SK-N-SH treated with all-trans-retinoic acid at 6 μM for 48 hours (cell line): Measurements from ENCODE around the gene BATF.

Experiments used
- ARNTL ChIP-seq: fragments of 450-650 bp; formaldehyde crosslinking; IDR thresholded peaks from 2 replicates; pipeline ENCODE4 v1.5.0; 2020; ENCODE audit warnings: low read depth, mild to moderate bottlenecking, moderate library complexity, borderline replicate concordance
- CSDC2 ChIP-seq: fragments of 250-450 bp; sonication (Bioruptor Pico); IDR thresholded peaks from 2 replicates; pipeline ENCODE4 v1.5.0; 2020; ENCODE audit warnings: mild to moderate bottlenecking, moderate library complexity
- GLIS3 ChIP-seq: fragments of 250-450 bp; sonication (Bioruptor Pico); IDR thresholded peaks from 2 replicates; pipeline ENCODE4 v1.5.0; 2020; ENCODE audit warnings: mild to moderate bottlenecking, moderate library complexity
- ISL1 ChIP-seq: fragments of 250-450 bp; sonication (Bioruptor Pico); IDR thresholded peaks from 2 replicates; pipeline ENCODE4 v2.1.2; 2022; ENCODE audit warnings: mild to moderate bottlenecking, moderate library complexity
- PATZ1 ChIP-seq: fragments of 250-450 bp; sonication (Bioruptor Pico); IDR thresholded peaks from 2 replicates; pipeline ENCODE4 v1.8.0; 2020; ENCODE audit warnings: mild to moderate bottlenecking, moderate library complexity, borderline replicate concordance
- PPARA ChIP-seq: fragments of 250-450 bp; sonication (Bioruptor Pico); IDR thresholded peaks from 2 replicates; pipeline ENCODE4 v1.5.0; 2020; ENCODE audit warnings: mild to moderate bottlenecking, borderline replicate concordance
- RARB ChIP-seq: fragments of 250-450 bp; sonication (Bioruptor Pico); IDR thresholded peaks from 2 replicates; pipeline ENCODE4 v1.8.0; 2021; ENCODE audit warnings: mild to moderate bottlenecking, moderate library complexity
- SNAI2 ChIP-seq: fragments of 250-450 bp; sonication (Bioruptor Pico); IDR thresholded peaks from 2 replicates; pipeline ENCODE4 v1.5.0; 2020; ENCODE audit warnings: mild to moderate bottlenecking, moderate library complexity
- ZFP3 ChIP-seq: fragments of 250-450 bp; sonication (Bioruptor Pico); IDR thresholded peaks from 2 replicates; pipeline ENCODE4 v1.5.0; 2020; ENCODE audit warnings: mild to moderate bottlenecking, moderate library complexity
- ZFP30 ChIP-seq: fragments of 450-650 bp; formaldehyde crosslinking; IDR thresholded peaks from 2 replicates; pipeline ENCODE4 v1.5.0; 2022; ENCODE audit warnings: mild to moderate bottlenecking, moderate library complexity
- ZNF565 ChIP-seq: fragments of 450-650 bp; formaldehyde crosslinking; conservative IDR thresholded peaks from 2 replicates; pipeline ENCODE4 v1.5.0; 2020; ENCODE audit warnings: low read depth, mild to moderate bottlenecking, moderate library complexity
- TF ChIP-seq, protein P1 (sequence below): fragments of 250-450 bp; sonication (Bioruptor Pico); IDR thresholded peaks from 2 replicates; pipeline ENCODE4 v1.5.1; 2020; ENCODE audit warnings: low read depth, mild to moderate bottlenecking, moderate library complexity

DNA sequence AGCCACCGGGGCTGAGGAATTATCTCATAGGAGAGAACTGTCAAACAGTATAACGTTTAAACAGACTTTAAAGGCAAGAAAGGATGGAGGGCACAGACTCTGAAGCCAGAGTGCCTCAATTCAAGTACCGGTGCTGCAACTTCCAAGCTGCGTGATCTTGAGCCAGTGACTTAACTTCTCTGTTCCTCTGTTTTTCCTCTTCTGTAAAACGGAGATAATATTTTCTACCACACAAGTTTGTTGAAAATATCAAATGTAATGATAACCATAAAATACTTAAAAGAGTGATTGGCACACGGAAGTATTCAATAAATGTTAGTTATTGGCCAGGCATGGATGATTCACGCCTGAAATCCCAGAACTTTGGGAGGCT lies 18.2 kb downstream of the BATF start:
- TF ChIP-seq ZFP30 (CRISPR knock-in tag) (no peak), ISL1 (no peak), CSDC2 (CRISPR knock-in tag) (no peak), GLIS3 (CRISPR knock-in tag) (no peak), SNAI2 (CRISPR knock-in tag) (no peak), ZNF565 (CRISPR knock-in tag) (no peak), PPARA (CRISPR knock-in tag) (no peak), RARB (CRISPR knock-in tag) (no peak), PATZ1 (no peak), ARNTL (CRISPR knock-in tag) (no peak), ZFP3 (CRISPR knock-in tag) (no peak)
- TF ChIP-seq, protein P1, sequence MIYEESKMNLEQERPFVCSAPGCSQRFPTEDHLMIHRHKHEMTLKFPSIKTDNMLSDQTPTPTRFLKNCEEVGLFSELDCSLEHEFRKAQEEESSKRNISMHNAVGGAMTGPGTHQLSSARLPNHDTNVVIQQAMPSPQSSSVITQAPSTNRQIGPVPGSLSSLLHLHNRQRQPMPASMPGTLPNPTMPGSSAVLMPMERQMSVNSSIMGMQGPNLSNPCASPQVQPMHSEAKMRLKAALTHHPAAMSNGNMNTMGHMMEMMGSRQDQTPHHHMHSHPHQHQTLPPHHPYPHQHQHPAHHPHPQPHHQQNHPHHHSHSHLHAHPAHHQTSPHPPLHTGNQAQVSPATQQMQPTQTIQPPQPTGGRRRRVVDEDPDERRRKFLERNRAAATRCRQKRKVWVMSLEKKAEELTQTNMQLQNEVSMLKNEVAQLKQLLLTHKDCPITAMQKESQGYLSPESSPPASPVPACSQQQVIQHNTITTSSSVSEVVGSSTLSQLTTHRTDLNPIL (CRISPR knock-in tag), result no peak
